Peyer's patch (tissue), 4 donors: ENCODE results near the gene COL23A1.

Experiments used
- CTCF ChIP-seq, 6 experiments: fragments of 450-650 bp in 4 of 6; fragments of 200-600 bp in 2 of 6; sonication (generic) in 1 of 6; IDR thresholded peaks; one replicate each; pipeline ENCODE4 v1.5.1; 2017 to 2019; ENCODE audit warnings: antibody characterized with exemption in 6 of 6, mild to moderate bottlenecking in 3 of 6, moderate library complexity in 1 of 6
- POLR2A ChIP-seq, 2 donors: fragments of 450-650 bp; IDR thresholded peaks; one replicate each; pipeline ENCODE4 v1.5.1; 2017; ENCODE audit warnings: antibody characterized with exemption in 2 of 2, mild to moderate bottlenecking in 2 of 2, moderate library complexity in 2 of 2

GRCh38 chr5:178235588-178235974, 354.6 kb downstream of the COL23A1 start:
- no peak for TF ChIP-seq POLR2A (IDR thresholded peaks at IDR 0.05)
- TF ChIP-seq CTCF (IDR thresholded peaks at IDR 0.05) = no peak
